A673 (cell line): ENCODE data around the gene RHOB.

Experiments used
- EZH2 ChIP-seq: fragments of 200-600 bp; sonication (generic); IDR thresholded peaks from 2 replicates; pipeline ENCODE4 v1.6.1; 2017; ENCODE audit warnings: borderline replicate concordance, low read depth, mild to moderate bottlenecking, mixed read lengths, antibody characterized with exemption, low read length; ENCODE audit not compliant: poor library complexity, severe bottlenecking
- TF ChIP-seq, protein P1 (sequence below): fragments of 300-800, 200-600 bp; sonication (generic); conservative IDR thresholded peaks from 2 replicates; pipeline ENCODE4 v1.5.1; 2017; ENCODE audit warnings: low read depth, mild to moderate bottlenecking, antibody characterized with exemption, low read length, moderate library complexity, mixed read lengths

DNA sequence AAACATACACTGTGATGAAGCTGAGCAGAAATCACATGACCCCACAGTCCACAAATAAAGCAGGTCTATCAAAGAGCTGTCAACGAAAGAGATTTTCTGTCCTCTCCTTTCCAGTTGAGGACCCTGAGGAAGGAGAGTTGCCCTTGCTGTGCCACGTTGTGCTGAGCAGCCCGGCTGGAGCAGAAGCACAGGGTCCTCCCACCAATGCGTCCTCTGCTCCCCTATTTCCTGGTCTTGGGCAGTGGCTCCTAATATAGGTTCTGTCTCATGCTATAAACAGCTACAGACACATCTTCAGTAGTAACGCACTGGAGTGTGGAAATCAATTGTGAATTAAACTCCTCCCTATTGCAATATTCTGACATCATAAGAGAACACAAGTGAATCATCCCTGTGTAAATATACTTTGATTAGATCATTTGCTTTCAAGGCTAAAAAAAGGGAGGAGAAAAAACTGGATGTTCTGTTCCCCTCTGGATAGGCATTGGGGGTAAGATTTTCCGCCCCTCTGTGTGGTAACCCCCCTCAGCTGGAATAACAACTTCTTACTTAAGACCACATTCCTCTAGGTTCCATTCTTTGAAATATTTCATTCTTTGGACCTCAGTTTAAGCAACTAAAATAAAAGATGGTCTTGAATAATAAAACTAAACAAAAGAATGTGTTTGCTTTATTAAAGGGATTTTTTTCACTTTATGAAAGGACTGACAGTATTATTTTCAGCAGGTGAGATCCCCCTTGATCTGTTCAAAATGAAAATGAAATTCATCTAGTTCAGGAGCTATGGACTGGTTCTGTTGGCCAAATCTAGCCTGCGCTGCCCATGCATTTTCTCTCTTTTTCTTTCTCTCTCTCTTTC, 8.3 kb upstream of the RHOB start:
- TF ChIP-seq, protein P1, sequence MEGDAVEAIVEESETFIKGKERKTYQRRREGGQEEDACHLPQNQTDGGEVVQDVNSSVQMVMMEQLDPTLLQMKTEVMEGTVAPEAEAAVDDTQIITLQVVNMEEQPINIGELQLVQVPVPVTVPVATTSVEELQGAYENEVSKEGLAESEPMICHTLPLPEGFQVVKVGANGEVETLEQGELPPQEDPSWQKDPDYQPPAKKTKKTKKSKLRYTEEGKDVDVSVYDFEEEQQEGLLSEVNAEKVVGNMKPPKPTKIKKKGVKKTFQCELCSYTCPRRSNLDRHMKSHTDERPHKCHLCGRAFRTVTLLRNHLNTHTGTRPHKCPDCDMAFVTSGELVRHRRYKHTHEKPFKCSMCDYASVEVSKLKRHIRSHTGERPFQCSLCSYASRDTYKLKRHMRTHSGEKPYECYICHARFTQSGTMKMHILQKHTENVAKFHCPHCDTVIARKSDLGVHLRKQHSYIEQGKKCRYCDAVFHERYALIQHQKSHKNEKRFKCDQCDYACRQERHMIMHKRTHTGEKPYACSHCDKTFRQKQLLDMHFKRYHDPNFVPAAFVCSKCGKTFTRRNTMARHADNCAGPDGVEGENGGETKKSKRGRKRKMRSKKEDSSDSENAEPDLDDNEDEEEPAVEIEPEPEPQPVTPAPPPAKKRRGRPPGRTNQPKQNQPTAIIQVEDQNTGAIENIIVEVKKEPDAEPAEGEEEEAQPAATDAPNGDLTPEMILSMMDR = no peak
- no peak for TF ChIP-seq EZH2
